A549 treated with Hydrocortisone at 1 μM for 4 hours (cell line): ENCODE measurements around the gene ARL11. TPM values are rescaled to one million over a fixed set of nuclear protein-coding genes. Genes with fewer than 3 reads are reported as not detected.

Experiments used
- total RNA-seq: library from RNA; stranded (reverse); fragments of 200-300 nt; extraction: Qiagen RNA extraction; gene quantifications from 5 replicates; pipeline ENCODE4 v1.2.3, GENCODE V29; 2022

The ARL11 gene
- total RNA-seq = not detected in 5 replicates

DNA sequence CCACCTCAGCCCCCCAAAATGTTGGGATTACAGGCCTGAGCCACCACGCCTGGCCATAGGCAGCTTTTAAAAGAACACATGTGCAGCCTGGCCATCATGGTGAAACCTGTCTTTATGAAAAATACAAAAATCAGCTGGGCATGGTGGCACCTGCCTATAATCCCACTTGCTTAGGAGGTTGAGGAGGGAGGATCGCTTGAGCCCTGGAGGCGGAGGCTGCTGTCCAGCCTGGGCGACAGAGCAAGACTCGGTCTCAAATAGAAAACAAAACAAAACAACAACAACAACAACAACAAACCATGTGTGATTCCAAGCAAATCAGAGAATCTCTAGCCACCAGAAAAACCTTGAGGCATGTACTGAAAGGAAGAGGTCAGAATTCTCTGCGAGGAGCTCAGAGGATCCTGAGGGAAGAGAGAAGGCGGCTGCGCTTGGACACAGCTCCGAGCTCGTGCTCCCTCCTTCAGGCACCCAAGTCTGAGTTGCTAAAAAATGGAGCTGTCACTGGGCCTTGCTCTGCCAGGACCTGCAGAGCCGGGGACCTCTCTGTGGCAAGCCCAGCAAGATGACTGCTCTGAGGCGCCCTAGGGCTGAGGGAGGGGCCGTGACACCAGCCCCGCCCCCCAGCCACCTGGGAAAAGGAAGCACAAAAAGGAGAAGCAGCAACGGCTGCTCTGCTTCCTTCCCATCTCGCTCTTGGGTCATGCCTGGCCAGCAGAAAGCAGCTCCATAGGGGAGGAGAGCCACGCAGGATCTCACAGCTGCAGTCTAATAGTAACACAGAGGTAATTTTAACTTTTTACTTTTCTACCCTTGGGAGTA lies at the start of gene ARL11:
Gene ARL11, plus strand, starts transcription at position 677 of the 822 bp plus-strand sequence. CDS start 1,941 bp downstream, outside the sequence.

DNA sequence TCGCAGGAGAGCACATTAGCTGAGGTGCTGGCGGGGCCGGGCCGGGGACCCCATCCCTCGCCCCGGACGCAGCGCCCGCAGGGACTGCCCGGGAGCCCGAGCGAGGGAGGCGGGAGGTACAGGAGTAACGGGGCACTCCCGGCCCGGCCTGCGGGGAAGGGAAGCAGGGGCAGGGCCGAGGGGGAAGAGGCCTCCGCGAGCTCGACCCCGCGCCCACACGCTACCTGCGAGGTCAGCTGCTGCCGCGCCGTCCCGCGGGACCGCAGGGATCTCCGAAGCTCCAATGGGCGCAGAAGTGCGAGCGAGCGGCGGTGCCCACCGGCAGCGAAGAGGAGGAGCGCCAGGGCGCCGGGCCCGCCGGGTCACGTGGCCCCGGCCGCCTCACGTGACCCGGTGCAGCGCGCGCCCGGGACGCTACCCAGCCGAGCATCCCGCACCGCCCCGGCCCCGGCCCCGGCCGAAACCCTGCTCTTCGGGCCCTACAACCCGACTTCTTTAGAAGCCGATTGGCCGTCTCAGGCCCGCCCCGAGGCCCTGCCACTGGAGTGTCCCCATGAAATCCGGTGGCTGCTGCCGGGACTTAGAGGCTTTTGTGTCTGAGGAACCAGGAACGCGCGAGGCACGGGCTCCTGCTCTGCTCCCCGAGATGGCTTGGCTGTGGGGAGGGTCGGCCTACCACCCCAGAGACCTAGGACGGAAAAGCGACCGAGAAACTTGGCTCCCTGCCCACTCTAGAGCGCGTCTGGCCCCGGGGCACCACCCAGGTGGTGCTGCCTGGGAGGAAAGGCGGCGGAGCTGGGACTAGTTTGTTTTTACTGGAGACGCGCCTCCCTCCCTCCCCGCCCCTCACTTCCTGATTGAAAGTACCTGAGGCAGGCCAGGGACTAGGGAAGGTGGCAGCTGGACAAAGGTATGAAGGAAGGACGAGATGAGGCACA lies 42.8 kb upstream of the ARL11 start, which contains the start of gene RCBTB1:
Gene RCBTB1, minus strand, starts transcription at position 339 of the 938 bp plus-strand sequence. CDS start 18,279 bp downstream, outside the sequence.

Other genes with a start within 250 kb of the ARL11 start
- 1.5 to 2.8 TPM (median 1.9 TPM) in 5 replicates for gene CAB39L, start 184.4 kb upstream of the ARL11 start, total RNA-seq
- gene SETDB2, start 184.2 kb upstream of the ARL11 start, total RNA-seq = 1.8 to 2.5 TPM (median 2.0 TPM) in 5 replicates
- 5.5 to 6.5 TPM (median 6.2 TPM) in 5 replicates for gene PHF11, start 132.6 kb upstream of the ARL11 start, total RNA-seq
- 7.3 to 11.0 TPM (median 8.8 TPM) in 5 replicates for gene RCBTB1, start 42.9 kb upstream of the ARL11 start, total RNA-seq
- gene EBPL, start 63.0 kb downstream of the ARL11 start, total RNA-seq = 43.0 to 71.1 TPM (median 69.2 TPM) in 5 replicates
- 26.4 to 37.2 TPM (median 31.0 TPM) in 5 replicates for gene KPNA3, start 164.2 kb downstream of the ARL11 start, total RNA-seq